Measurements from ENCODE around the gene CCDC142. TPM values are rescaled to one million over a fixed set of nuclear protein-coding genes. Genes with fewer than 3 reads are reported as not detected.

CCDC142 gene
- total RNA-seq, 1 experiment from 2014 or later = 14.0 TPM

- no peak overlapping the region for H3K4me3 Mint-ChIP-seq
Observed at GRCh38 chr2:74532222-74532621, 49.4 kb upstream of the CCDC142 start.

GRCh38 chr2:74531666-74532065 is 48.9 kb upstream of the CCDC142 start:
- no peak overlapping the region for H3K4me3 Mint-ChIP-seq
- no peak overlapping the region for H3K27ac Mint-ChIP-seq
- H3K9me3 Mint-ChIP-seq = no peaks in the 10 kb centered on the region
- peaks cover 14% of the 10 kb centered on the region for H3K4me1 Mint-ChIP-seq
- CTCF ChIA-PET = interaction anchor here (1.3 kb wide), 1 partner anchor 41 kb away, joined by 4 read pairs; no protein-coding TSS in a partner anchor
- POLR2A ChIA-PET = interaction anchor here (0.7 kb wide), 1 partner anchor 65 kb away, joined by 3 read pairs; no protein-coding TSS in a partner anchor
- peaks cover 32% of the 10 kb centered on the region for H3K36me3 Mint-ChIP-seq
- TF ChIP-seq NR1H2 (CRISPR knock-in tag; IDR thresholded peaks at IDR 0.05) (no peak), ATF3 (CRISPR knock-in tag; conservative IDR thresholded peaks at IDR 0.05) (no peak)
- H3K27me3 Mint-ChIP-seq (ENCODE audit: low read depth) = no peaks in the 10 kb centered on the region
- ATAC-seq = no peak
- DNase-seq (ENCODE audit: low spot score) = no peak

More at GRCh38 chr2:74532222-74532621, 49.4 kb upstream of the CCDC142 start:
- ATAC-seq = no peak
- ChIA-PET CTCF (no interaction called here), POLR2A (no interaction called here)
- H3K27ac Mint-ChIP-seq = no peak overlapping the region
- TF ChIP-seq ZNF423 (CRISPR knock-in tag; IDR thresholded peaks at IDR 0.05) = no peak
- TF ChIP-seq HMGA2 (CRISPR knock-in tag; IDR thresholded peaks at IDR 0.05) = no peak
- no peak for TF ChIP-seq RORB (CRISPR knock-in tag; IDR thresholded peaks at IDR 0.05)
- TF ChIP-seq NR2C2 (CRISPR knock-in tag; IDR thresholded peaks at IDR 0.05) = no peak
- no peak for TF ChIP-seq ZBTB21 (CRISPR knock-in tag; IDR thresholded peaks at IDR 0.05; ENCODE audit: borderline replicate concordance)
- H3K4me1 Mint-ChIP-seq = peaks cover 18% of the 10 kb centered on the region
- DNase-seq (ENCODE audit: low spot score) = no peak
- 0 out of 2 replicates have a peak, but pooled peaks cover 3% of the 10 kb centered on the region for H3K27me3 Mint-ChIP-seq (ENCODE audit: low read depth)
- no peaks in the 10 kb centered on the region for H3K9me3 Mint-ChIP-seq
- peaks cover 27% of the 10 kb centered on the region for H3K36me3 Mint-ChIP-seq

GRCh38 chr2:74530239-74531187 is 47.7 kb upstream of the CCDC142 start:
- CTCF ChIA-PET = interaction anchor here (0.7 to 2.2 kb wide), 7 partner anchors 14 to 196 kb away, joined by 3 to 9 read pairs (median 4); partner anchors contain the start of gene LOXL3
- Mint-ChIP-seq H3K4me3 (peak overlapping the region; percentile 99), H3K9me3 (0 out of 2 replicates have a peak, but pooled peaks cover 3% of the 10 kb centered on the region), H3K27me3 (ENCODE audit: low read depth) (no peaks in the 10 kb centered on the region), H3K27ac (no peak overlapping the region), H3K36me3 (peaks cover 38% of the 10 kb centered on the region), H3K4me1 (peaks cover 14% of the 10 kb centered on the region)
- TF ChIP-seq ZNF232 (CRISPR knock-in tag; IDR thresholded peaks at IDR 0.05) (no peak), ATF1 (CRISPR knock-in tag; IDR thresholded peaks at IDR 0.05) (0 out of 2 replicates have a peak, but pooled peaks have one; percentile 45), MAX (CRISPR knock-in tag; IDR thresholded peaks at IDR 0.05) (no peak)
- ATAC-seq (peak; percentile 6), DNase-seq (ENCODE audit: low spot score) (peak; percentile 30)
- POLR2A ChIA-PET = interaction anchor here (0.7 to 1.4 kb wide), 5 partner anchors 26 to 73 kb away, joined by 3 to 7 read pairs (median 3); partner anchors contain the start of genes MRPL53 and WBP1

- 0 out of 2 replicates have a peak, but pooled peaks cover 3% of the 10 kb centered on the region for H3K9me3 Mint-ChIP-seq
- H3K27me3 Mint-ChIP-seq (ENCODE audit: low read depth) = no peaks in the 10 kb centered on the region
- peak within 1 kb of the TSS; percentile 93 for H3K27ac Mint-ChIP-seq
- peaks cover 14% of the 10 kb centered on the region for H3K4me1 Mint-ChIP-seq
- H3K4me3 Mint-ChIP-seq = peak within 1 kb of the TSS; percentile 99
- CTCF ChIA-PET = interaction anchor here (0.7 to 2.2 kb wide), 10 partner anchors 13 to 195 kb away, joined by 3 to 9 read pairs (median 4); partner anchors contain the start of genes CCDC142, LOXL3, PCGF1 and TTC31
- peak; percentile 93 for ATAC-seq
- peaks cover 38% of the 10 kb centered on the region for H3K36me3 Mint-ChIP-seq
- POLR2A ChIA-PET = interaction anchor here (0.8 to 1.4 kb wide), 4 partner anchors 24 to 72 kb away, joined by 3 to 7 read pairs (median 3); partner anchors contain the start of genes LOXL3, MRPL53 and WBP1
- DNase-seq (ENCODE audit: low spot score) = peak; percentile 99
- TF ChIP-seq ZNF423 (CRISPR knock-in tag; IDR thresholded peaks at IDR 0.05) (no peak), ZNF219 (CRISPR knock-in tag; IDR thresholded peaks at IDR 0.05; ENCODE audit: borderline replicate concordance) (no peak), CREM (CRISPR knock-in tag; IDR thresholded peaks at IDR 0.05) (peak; percentile 79), TCF7 (CRISPR knock-in tag; IDR thresholded peaks at IDR 0.05; ENCODE audit: low read depth) (no peak), ZNF232 (CRISPR knock-in tag; IDR thresholded peaks at IDR 0.05) (peak; percentile 78; the same call in 1 of the 2 replicates), PREB (CRISPR knock-in tag; IDR thresholded peaks at IDR 0.05; ENCODE audit: borderline replicate concordance) (peak; percentile 35; the same call in 1 of the 2 replicates), ATF6 (CRISPR knock-in tag; IDR thresholded peaks at IDR 0.05) (no peak), ZNF425 (CRISPR knock-in tag; conservative IDR thresholded peaks at IDR 0.05) (no peak), GRHL2 (CRISPR knock-in tag; IDR thresholded peaks at IDR 0.05; ENCODE audit: insufficient replicate concordance, severe bottlenecking) (no peak), TEAD1 (CRISPR knock-in tag; IDR thresholded peaks at IDR 0.05) (peak; percentile 66)
Observed at GRCh38 chr2:74529357-74530238, 46.8 kb upstream of the CCDC142 start, which contains the start of the genes AUP1 and HTRA2. Gene AUP1, minus strand, starts transcription at chr2:74529706. Its CDS starts 77 bp downstream, at chr2:74529629. Gene HTRA2, plus strand, starts transcription at chr2:74529933. Its CDS starts 74 bp downstream, at chr2:74530007.
